RCC 7860 (cell line): ENCODE results near the gene APIP.

ENCODE experiments used
- DNase-seq: peaks from one replicate; pipeline ENCODE4 v3.0.0-alpha.2; 2015; ENCODE audit warnings: low spot score
- FAIRE-seq: peaks from 2 replicates; lab custom pipeline; 2012; peaks lifted over from hg19 to GRCh38; lab: Jason Lieb, UNC

Gene APIP

GRCh38 chr11:34890812-34891211 lies 25.4 kb downstream of the APIP start:
- DNase-seq = peak; percentile 34

GRCh38 chr11:34890089-34890488 lies 26.1 kb downstream of the APIP start:
- DNase-seq (no peak), FAIRE-seq (peak; percentile 39)

More at GRCh38 chr11:34890812-34891211, 25.4 kb downstream of the APIP start:
- peak; percentile 72 for FAIRE-seq

- FAIRE-seq = no peak
- no peak for DNase-seq
Observed at GRCh38 chr11:34887260-34887659, 28.9 kb downstream of the APIP start.

GRCh38 chr11:34886609-34887008 lies 29.6 kb downstream of the APIP start:
- FAIRE-seq (no peak), DNase-seq (no peak)

GRCh38 chr11:34881900-34882299 lies 34.3 kb downstream of the APIP start:
- no peak for DNase-seq
- no peak for FAIRE-seq

GRCh38 chr11:34877375-34877975 lies 38.7 kb downstream of the APIP start:
- no peak for FAIRE-seq
- no peak for DNase-seq

- DNase-seq = no peak
- no peak for FAIRE-seq
Observed at GRCh38 chr11:34874202-34874601, 42.0 kb downstream of the APIP start.

- no peak for DNase-seq
- no peak for FAIRE-seq
Observed at GRCh38 chr11:34870548-34871196, 45.5 kb downstream of the APIP start.

- no peak for DNase-seq
- no peak for FAIRE-seq
Observed at GRCh38 chr11:34869425-34869824, 46.8 kb downstream of the APIP start.

- FAIRE-seq = no peak
Observed at GRCh38 chr11:34866375-34866774, 49.8 kb downstream of the APIP start.

GRCh38 chr11:34865261-34865660 lies 50.9 kb downstream of the APIP start:
- DNase-seq (no peak), FAIRE-seq (no peak)

More at GRCh38 chr11:34866375-34866774, 49.8 kb downstream of the APIP start:
- no peak for DNase-seq

GRCh38 chr11:34864424-34864823 lies 51.8 kb downstream of the APIP start:
- DNase-seq = no peak
- FAIRE-seq = no peak

GRCh38 chr11:34863048-34863447 lies 53.1 kb downstream of the APIP start:
- DNase-seq (no peak), FAIRE-seq (no peak)

GRCh38 chr11:34860518-34860917 lies 55.7 kb downstream of the APIP start:
- DNase-seq (no peak), FAIRE-seq (no peak)

- no peak for DNase-seq
- FAIRE-seq = no peak
Observed at GRCh38 chr11:34860034-34860433, 56.1 kb downstream of the APIP start.

- DNase-seq (no peak), FAIRE-seq (no peak)
Observed at GRCh38 chr11:34859496-34859895, 56.7 kb downstream of the APIP start.

- DNase-seq (no peak), FAIRE-seq (no peak)
Observed at GRCh38 chr11:34857463-34857862, 58.7 kb downstream of the APIP start.

- DNase-seq = no peak
- no peak for FAIRE-seq
Observed at GRCh38 chr11:34856251-34856650, 59.9 kb downstream of the APIP start.

GRCh38 chr11:34855754-34856095 lies 60.5 kb downstream of the APIP start:
- FAIRE-seq (no peak), DNase-seq (no peak)

GRCh38 chr11:34855021-34855753 lies 61.0 kb downstream of the APIP start:
- no peak for FAIRE-seq
- DNase-seq = no peak

- DNase-seq (no peak), FAIRE-seq (no peak)
Observed at GRCh38 chr11:34851916-34852315, 64.3 kb downstream of the APIP start.

- DNase-seq (no peak), FAIRE-seq (no peak)
Observed at GRCh38 chr11:34850334-34850733, 65.8 kb downstream of the APIP start.
